SK-N-SH treated with all-trans-retinoic acid at 6 μM for 48 hours (cell line): ENCODE measurements around the gene TNFRSF1B.

Experiments used
- ATAC-seq: fragments of 200-7000 bp; cut with Tn5 transposase; 3 replicates; pipeline ENCODE4 v1.9.1; 2020; ENCODE audit warnings: mild to moderate bottlenecking, moderate library complexity
- ARNTL ChIP-seq: fragments of 450-650 bp; formaldehyde crosslinking; IDR thresholded peaks from 2 replicates; pipeline ENCODE4 v1.5.0; 2020; ENCODE audit warnings: low read depth, mild to moderate bottlenecking, moderate library complexity, borderline replicate concordance
- BACH2 ChIP-seq: fragments of 250-450 bp; sonication (Bioruptor Pico); IDR thresholded peaks from 2 replicates; pipeline ENCODE4 v1.9.0; 2021; ENCODE audit warnings: mild to moderate bottlenecking, borderline replicate concordance
- CSDC2 ChIP-seq: fragments of 250-450 bp; sonication (Bioruptor Pico); IDR thresholded peaks from 2 replicates; pipeline ENCODE4 v1.5.0; 2020; ENCODE audit warnings: mild to moderate bottlenecking, moderate library complexity
- ESRRG ChIP-seq: fragments of 250-450 bp; sonication (Bioruptor Pico); IDR thresholded peaks from 2 replicates; pipeline ENCODE4 v1.6.1; 2021; ENCODE audit warnings: mild to moderate bottlenecking
- GLIS3 ChIP-seq: fragments of 250-450 bp; sonication (Bioruptor Pico); IDR thresholded peaks from 2 replicates; pipeline ENCODE4 v1.5.0; 2020; ENCODE audit warnings: mild to moderate bottlenecking, moderate library complexity
- ISL1 ChIP-seq: fragments of 250-450 bp; sonication (Bioruptor Pico); IDR thresholded peaks from 2 replicates; pipeline ENCODE4 v2.1.2; 2022; ENCODE audit warnings: mild to moderate bottlenecking, moderate library complexity
- OSR1 ChIP-seq: fragments of 250-450 bp; sonication (Bioruptor Pico); IDR thresholded peaks from 2 replicates; pipeline ENCODE4 v1.8.0; 2022; ENCODE audit warnings: moderate library complexity, mild to moderate bottlenecking, inconsistent platforms
- PPARA ChIP-seq: fragments of 250-450 bp; sonication (Bioruptor Pico); IDR thresholded peaks from 2 replicates; pipeline ENCODE4 v1.5.0; 2020; ENCODE audit warnings: mild to moderate bottlenecking, borderline replicate concordance
- RARB ChIP-seq: fragments of 250-450 bp; sonication (Bioruptor Pico); IDR thresholded peaks from 2 replicates; pipeline ENCODE4 v1.8.0; 2021; ENCODE audit warnings: mild to moderate bottlenecking, moderate library complexity
- SNAI2 ChIP-seq: fragments of 250-450 bp; sonication (Bioruptor Pico); IDR thresholded peaks from 2 replicates; pipeline ENCODE4 v1.5.0; 2020; ENCODE audit warnings: mild to moderate bottlenecking, moderate library complexity
- TCF4 ChIP-seq: fragments of 250-450 bp; sonication (Bioruptor Pico); IDR thresholded peaks from 2 replicates; pipeline ENCODE4 v1.8.0; 2021; ENCODE audit warnings: mild to moderate bottlenecking, moderate library complexity, borderline replicate concordance
- TOX ChIP-seq: fragments of 250-450 bp; sonication (Bioruptor Pico); IDR thresholded peaks from 2 replicates; pipeline ENCODE4 v1.8.0; 2021; ENCODE audit warnings: mild to moderate bottlenecking, moderate library complexity, borderline replicate concordance
- ZC3H10 ChIP-seq: fragments of 250-450 bp; sonication (Bioruptor Pico); IDR thresholded peaks from 2 replicates; pipeline ENCODE4 v1.5.1; 2021; ENCODE audit warnings: mild to moderate bottlenecking, moderate library complexity
- ZFP3 ChIP-seq: fragments of 250-450 bp; sonication (Bioruptor Pico); IDR thresholded peaks from 2 replicates; pipeline ENCODE4 v1.5.0; 2020; ENCODE audit warnings: mild to moderate bottlenecking, moderate library complexity
- ZFP30 ChIP-seq: fragments of 450-650 bp; formaldehyde crosslinking; IDR thresholded peaks from 2 replicates; pipeline ENCODE4 v1.5.0; 2022; ENCODE audit warnings: mild to moderate bottlenecking, moderate library complexity
- ZNF565 ChIP-seq: fragments of 450-650 bp; formaldehyde crosslinking; conservative IDR thresholded peaks from 2 replicates; pipeline ENCODE4 v1.5.0; 2020; ENCODE audit warnings: low read depth, mild to moderate bottlenecking, moderate library complexity
- ZNF70 ChIP-seq: fragments of 450-650 bp; formaldehyde crosslinking; IDR thresholded peaks from 2 replicates; pipeline ENCODE4 v1.5.0; 2020; ENCODE audit warnings: mild to moderate bottlenecking, moderate library complexity
- ZNF8 ChIP-seq: fragments of 450-650 bp; formaldehyde crosslinking; IDR thresholded peaks from 2 replicates; pipeline ENCODE4 v1.5.0; 2020; ENCODE audit warnings: mild to moderate bottlenecking, moderate library complexity
- TF ChIP-seq, protein P1 (sequence below): fragments of 250-450 bp; sonication (Bioruptor Pico); IDR thresholded peaks from 2 replicates; pipeline ENCODE4 v1.5.1; 2020; ENCODE audit warnings: low read depth, mild to moderate bottlenecking, moderate library complexity
- TF ChIP-seq, protein P2 (sequence below): fragments of 250-450 bp; sonication (Bioruptor Pico); IDR thresholded peaks from 2 replicates; pipeline ENCODE4 v1.5.0; 2020; ENCODE audit warnings: mild to moderate bottlenecking, moderate library complexity
- TF ChIP-seq, protein P3 (sequence below): fragments of 250-450 bp; sonication (Bioruptor Pico); IDR thresholded peaks from 2 replicates; pipeline ENCODE4 v1.8.0; 2021; ENCODE audit warnings: low read depth, mild to moderate bottlenecking, moderate library complexity, borderline replicate concordance
- TF ChIP-seq, protein P4 (sequence below): fragments of 250-450 bp; sonication (Bioruptor Pico); IDR thresholded peaks from 2 replicates; pipeline ENCODE4 v1.5.1; 2021; ENCODE audit warnings: mild to moderate bottlenecking, moderate library complexity
- TF ChIP-seq, protein P5 (sequence below): fragments of 250-450 bp; sonication (Bioruptor Pico); IDR thresholded peaks from 2 replicates; pipeline ENCODE4 v1.8.0; 2020; ENCODE audit warnings: mild to moderate bottlenecking, moderate library complexity, borderline replicate concordance

Gene TNFRSF1B

DNA sequence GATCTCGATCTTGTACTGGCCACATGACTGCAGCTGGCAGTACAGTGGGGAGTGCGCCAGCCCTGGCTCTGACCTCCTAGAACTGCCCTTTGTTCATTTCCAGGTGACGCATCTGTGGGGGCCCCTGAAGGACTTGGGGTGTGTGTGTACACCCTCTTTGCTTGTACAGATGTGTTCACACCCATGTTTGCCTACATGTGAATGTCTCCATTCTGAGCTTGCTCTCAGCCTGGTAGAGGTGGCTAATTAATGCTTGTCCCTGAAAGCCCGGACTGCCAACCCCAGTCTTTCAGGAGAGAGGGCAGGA, 19.8 kb downstream of the TNFRSF1B start:
- TF ChIP-seq ZFP3 (no peak), SNAI2 (CRISPR knock-in tag) (no peak), ZC3H10 (CRISPR knock-in tag) (no peak), TCF4 (CRISPR knock-in tag) (no peak), ZNF565 (no peak), ZFP30 (CRISPR knock-in tag) (no peak), ISL1 (CRISPR knock-in tag) (no peak), BACH2 (CRISPR knock-in tag) (no peak), ARNTL (CRISPR knock-in tag) (no peak), CSDC2 (CRISPR knock-in tag) (no peak), ESRRG (CRISPR knock-in tag) (no peak), PPARA (CRISPR knock-in tag) (no peak), ZNF8 (CRISPR knock-in tag) (no peak)
- TF ChIP-seq, protein P1, sequence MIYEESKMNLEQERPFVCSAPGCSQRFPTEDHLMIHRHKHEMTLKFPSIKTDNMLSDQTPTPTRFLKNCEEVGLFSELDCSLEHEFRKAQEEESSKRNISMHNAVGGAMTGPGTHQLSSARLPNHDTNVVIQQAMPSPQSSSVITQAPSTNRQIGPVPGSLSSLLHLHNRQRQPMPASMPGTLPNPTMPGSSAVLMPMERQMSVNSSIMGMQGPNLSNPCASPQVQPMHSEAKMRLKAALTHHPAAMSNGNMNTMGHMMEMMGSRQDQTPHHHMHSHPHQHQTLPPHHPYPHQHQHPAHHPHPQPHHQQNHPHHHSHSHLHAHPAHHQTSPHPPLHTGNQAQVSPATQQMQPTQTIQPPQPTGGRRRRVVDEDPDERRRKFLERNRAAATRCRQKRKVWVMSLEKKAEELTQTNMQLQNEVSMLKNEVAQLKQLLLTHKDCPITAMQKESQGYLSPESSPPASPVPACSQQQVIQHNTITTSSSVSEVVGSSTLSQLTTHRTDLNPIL (CRISPR knock-in tag) = no peak
- TF ChIP-seq, protein P2, sequence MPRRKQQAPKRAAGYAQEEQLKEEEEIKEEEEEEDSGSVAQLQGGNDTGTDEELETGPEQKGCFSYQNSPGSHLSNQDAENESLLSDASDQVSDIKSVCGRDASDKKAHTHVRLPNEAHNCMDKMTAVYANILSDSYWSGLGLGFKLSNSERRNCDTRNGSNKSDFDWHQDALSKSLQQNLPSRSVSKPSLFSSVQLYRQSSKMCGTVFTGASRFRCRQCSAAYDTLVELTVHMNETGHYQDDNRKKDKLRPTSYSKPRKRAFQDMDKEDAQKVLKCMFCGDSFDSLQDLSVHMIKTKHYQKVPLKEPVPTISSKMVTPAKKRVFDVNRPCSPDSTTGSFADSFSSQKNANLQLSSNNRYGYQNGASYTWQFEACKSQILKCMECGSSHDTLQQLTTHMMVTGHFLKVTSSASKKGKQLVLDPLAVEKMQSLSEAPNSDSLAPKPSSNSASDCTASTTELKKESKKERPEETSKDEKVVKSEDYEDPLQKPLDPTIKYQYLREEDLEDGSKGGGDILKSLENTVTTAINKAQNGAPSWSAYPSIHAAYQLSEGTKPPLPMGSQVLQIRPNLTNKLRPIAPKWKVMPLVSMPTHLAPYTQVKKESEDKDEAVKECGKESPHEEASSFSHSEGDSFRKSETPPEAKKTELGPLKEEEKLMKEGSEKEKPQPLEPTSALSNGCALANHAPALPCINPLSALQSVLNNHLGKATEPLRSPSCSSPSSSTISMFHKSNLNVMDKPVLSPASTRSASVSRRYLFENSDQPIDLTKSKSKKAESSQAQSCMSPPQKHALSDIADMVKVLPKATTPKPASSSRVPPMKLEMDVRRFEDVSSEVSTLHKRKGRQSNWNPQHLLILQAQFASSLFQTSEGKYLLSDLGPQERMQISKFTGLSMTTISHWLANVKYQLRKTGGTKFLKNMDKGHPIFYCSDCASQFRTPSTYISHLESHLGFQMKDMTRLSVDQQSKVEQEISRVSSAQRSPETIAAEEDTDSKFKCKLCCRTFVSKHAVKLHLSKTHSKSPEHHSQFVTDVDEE = no peak
- TF ChIP-seq, protein P3, sequence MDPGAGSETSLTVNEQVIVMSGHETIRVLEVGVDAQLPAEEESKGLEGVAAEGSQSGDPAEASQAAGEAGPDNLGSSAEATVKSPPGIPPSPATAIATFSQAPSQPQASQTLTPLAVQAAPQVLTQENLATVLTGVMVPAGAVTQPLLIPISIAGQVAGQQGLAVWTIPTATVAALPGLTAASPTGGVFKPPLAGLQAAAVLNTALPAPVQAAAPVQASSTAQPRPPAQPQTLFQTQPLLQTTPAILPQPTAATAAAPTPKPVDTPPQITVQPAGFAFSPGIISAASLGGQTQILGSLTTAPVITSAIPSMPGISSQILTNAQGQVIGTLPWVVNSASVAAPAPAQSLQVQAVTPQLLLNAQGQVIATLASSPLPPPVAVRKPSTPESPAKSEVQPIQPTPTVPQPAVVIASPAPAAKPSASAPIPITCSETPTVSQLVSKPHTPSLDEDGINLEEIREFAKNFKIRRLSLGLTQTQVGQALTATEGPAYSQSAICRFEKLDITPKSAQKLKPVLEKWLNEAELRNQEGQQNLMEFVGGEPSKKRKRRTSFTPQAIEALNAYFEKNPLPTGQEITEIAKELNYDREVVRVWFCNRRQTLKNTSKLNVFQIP = no peak
- TF ChIP-seq, protein P4, sequence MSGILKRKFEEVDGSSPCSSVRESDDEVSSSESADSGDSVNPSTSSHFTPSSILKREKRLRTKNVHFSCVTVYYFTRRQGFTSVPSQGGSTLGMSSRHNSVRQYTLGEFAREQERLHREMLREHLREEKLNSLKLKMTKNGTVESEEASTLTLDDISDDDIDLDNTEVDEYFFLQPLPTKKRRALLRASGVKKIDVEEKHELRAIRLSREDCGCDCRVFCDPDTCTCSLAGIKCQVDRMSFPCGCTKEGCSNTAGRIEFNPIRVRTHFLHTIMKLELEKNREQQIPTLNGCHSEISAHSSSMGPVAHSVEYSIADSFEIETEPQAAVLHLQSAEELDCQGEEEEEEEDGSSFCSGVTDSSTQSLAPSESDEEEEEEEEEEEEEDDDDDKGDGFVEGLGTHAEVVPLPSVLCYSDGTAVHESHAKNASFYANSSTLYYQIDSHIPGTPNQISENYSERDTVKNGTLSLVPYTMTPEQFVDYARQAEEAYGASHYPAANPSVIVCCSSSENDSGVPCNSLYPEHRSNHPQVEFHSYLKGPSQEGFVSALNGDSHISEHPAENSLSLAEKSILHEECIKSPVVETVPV (CRISPR knock-in tag) = no peak
- no peak for ATAC-seq

DNA sequence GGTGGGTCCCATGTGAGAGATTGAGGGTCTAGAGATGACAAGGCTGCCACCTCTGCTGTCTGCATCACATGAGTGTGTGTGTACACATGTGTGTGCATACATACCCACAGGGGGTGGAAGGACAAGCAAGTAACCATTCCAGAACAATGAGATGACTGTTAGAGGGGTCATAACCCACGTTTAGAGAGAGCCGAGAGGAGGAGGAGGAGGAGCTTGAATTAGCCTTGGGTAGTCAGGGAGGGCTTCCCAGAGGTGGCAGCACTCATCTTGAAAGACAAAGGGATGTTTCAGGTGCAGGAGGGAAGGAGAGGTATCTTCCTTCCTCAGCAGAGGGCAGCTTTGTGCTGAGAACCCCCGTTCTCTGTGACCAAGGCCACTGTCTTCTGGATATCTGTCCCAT, 21.3 kb downstream of the TNFRSF1B start:
- TF ChIP-seq ZFP3 = no peak
- TF ChIP-seq ARNTL (CRISPR knock-in tag) = no peak
- TF ChIP-seq, protein P4 (CRISPR knock-in tag) = no peak
- no peak for TF ChIP-seq ISL1 (CRISPR knock-in tag)
- no peak for TF ChIP-seq TCF4 (CRISPR knock-in tag)
- no peak for TF ChIP-seq ZC3H10 (CRISPR knock-in tag)
- TF ChIP-seq ESRRG (CRISPR knock-in tag) = no peak
- TF ChIP-seq OSR1 (CRISPR knock-in tag) = no peak
- TF ChIP-seq TOX (CRISPR knock-in tag) = no peak
- TF ChIP-seq PPARA (CRISPR knock-in tag) = no peak
- TF ChIP-seq ZFP30 (CRISPR knock-in tag) = no peak
- TF ChIP-seq, protein P1 (CRISPR knock-in tag) = no peak
- no peak for TF ChIP-seq RARB
- TF ChIP-seq ZNF70 (CRISPR knock-in tag) = no peak
- no peak for TF ChIP-seq ZNF565
- no peak for TF ChIP-seq ZNF8 (CRISPR knock-in tag)
- no peak for TF ChIP-seq CSDC2 (CRISPR knock-in tag)
- TF ChIP-seq SNAI2 (CRISPR knock-in tag) = no peak
- TF ChIP-seq, protein P5, sequence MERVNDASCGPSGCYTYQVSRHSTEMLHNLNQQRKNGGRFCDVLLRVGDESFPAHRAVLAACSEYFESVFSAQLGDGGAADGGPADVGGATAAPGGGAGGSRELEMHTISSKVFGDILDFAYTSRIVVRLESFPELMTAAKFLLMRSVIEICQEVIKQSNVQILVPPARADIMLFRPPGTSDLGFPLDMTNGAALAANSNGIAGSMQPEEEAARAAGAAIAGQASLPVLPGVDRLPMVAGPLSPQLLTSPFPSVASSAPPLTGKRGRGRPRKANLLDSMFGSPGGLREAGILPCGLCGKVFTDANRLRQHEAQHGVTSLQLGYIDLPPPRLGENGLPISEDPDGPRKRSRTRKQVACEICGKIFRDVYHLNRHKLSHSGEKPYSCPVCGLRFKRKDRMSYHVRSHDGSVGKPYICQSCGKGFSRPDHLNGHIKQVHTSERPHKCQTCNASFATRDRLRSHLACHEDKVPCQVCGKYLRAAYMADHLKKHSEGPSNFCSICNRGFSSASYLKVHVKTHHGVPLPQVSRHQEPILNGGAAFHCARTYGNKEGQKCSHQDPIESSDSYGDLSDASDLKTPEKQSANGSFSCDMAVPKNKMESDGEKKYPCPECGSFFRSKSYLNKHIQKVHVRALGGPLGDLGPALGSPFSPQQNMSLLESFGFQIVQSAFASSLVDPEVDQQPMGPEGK = no peak
- TF ChIP-seq GLIS3 = no peak
- ATAC-seq = no peak
